Caco-2 (cell line): ENCODE data around the gene IFT81. TPM values are rescaled to one million over a fixed set of nuclear protein-coding genes. Genes with fewer than 3 reads are reported as not detected.
A peak's percentile ranks its signal among the peaks of the same experiment; 100 is the strongest.

Experiments used
- BruUV-seq: library from RNA; stranded (reverse); fragments of 400-500 nt; replicated peaks from 2 replicates; lab custom pipeline; 2021; lab: Mats Ljungman, UMichigan
- CTCF ChIA-PET: fragments of 300-600 bp; sonication (Branson Sonifier 250); formaldehyde crosslinking; loops from one replicate; lab custom pipeline; 2022; ENCODE audit warnings: antibody characterized with exemption; lab: Charles Lee
- POLR2A ChIA-PET: fragments of 300-600 bp; sonication (Branson Sonifier 250); formaldehyde crosslinking; loops from one replicate; lab custom pipeline; 2022; ENCODE audit warnings: antibody characterized with exemption; lab: Charles Lee
- DNase-seq, 2 experiments: peaks; one replicate each; pipeline versions ENCODE4 v3.0.0 to v3.0.0-alpha.2; 2020 to 2022
- H3K27me3 ChIP-seq: replicated peaks from 2 replicates; pipeline ENCODE4 v1.6.0; 2011; ENCODE audit warnings: low read length; ENCODE audit not compliant: control insufficient read depth, insufficient read depth
- H3K36me3 ChIP-seq: 2 replicates; pipeline ENCODE4 v1.5.1; 2011; ENCODE audit warnings: low read length; ENCODE audit not compliant: control insufficient read depth, insufficient read depth
- H3K4me1 ChIP-seq: fragments of 250-450 bp; sonication (Bioruptor Pico); 2 replicates; pipeline ENCODE4 v1.5.1; 2020; ENCODE audit warnings: mild to moderate bottlenecking
- H3K4me3 ChIP-seq: 2 replicates; pipeline ENCODE4 v1.5.1; 2011; ENCODE audit warnings: low read depth, mild to moderate bottlenecking, control low read depth, low read length
- H3K9me3 ChIP-seq: fragments of 250-450 bp; sonication (Bioruptor Pico); 2 replicates; pipeline ENCODE4 v1.5.1; 2020; ENCODE audit warnings: mild to moderate bottlenecking, moderate library complexity
- H3K27ac Mint-ChIP-seq: one replicate; pipeline ENCODE4 v1.8.0; 2022; ENCODE audit warnings: mixed read lengths; ENCODE audit not compliant: unreplicated experiment
- H3K27me3 Mint-ChIP-seq: one replicate; pipeline ENCODE4 v1.8.0; 2022; ENCODE audit warnings: mixed read lengths; ENCODE audit not compliant: insufficient read depth, unreplicated experiment
- H3K36me3 Mint-ChIP-seq: one replicate; pipeline ENCODE4 v1.8.0; 2022; ENCODE audit warnings: mild to moderate bottlenecking, mixed read lengths; ENCODE audit not compliant: insufficient read depth, unreplicated experiment
- H3K4me1 Mint-ChIP-seq: one replicate; pipeline ENCODE4 v1.8.0; 2022; ENCODE audit warnings: low read depth, mixed read lengths; ENCODE audit not compliant: unreplicated experiment
- H3K4me3 Mint-ChIP-seq: one replicate; pipeline ENCODE4 v1.8.0; 2022; ENCODE audit warnings: mild to moderate bottlenecking, moderate library complexity, mixed read lengths; ENCODE audit not compliant: unreplicated experiment
- H3K9me3 Mint-ChIP-seq: one replicate; pipeline ENCODE4 v1.8.0; 2022; ENCODE audit warnings: mixed read lengths; ENCODE audit not compliant: unreplicated experiment
- CTCF ChIP-seq, 2 experiments: fragments of 200-600 bp in 1 of 2; IDR thresholded peaks; 1 replicate in 1 of 2; 2 replicates in 1 of 2; pipeline versions ENCODE4 v1.5.1 to v1.8.0; 2011 to 2022; ENCODE audit warnings: antibody characterized with exemption in 1 of 2, control low read depth in 1 of 2, inconsistent platforms in 1 of 2, low read depth in 1 of 2, low read length in 1 of 2, mild to moderate bottlenecking in 1 of 2, moderate library complexity in 1 of 2; ENCODE audit not compliant: insufficient read depth in 1 of 2, severe bottlenecking in 1 of 2, unreplicated experiment in 1 of 2
- intact Hi-C: fragments of 100-400 bp; cut with micrococcal nuclease; formaldehyde crosslinking; loops from one replicate; pipeline ENCODE4 v1.10.0; 2022; ENCODE audit not compliant: unreplicated experiment
- total RNA-seq: library from RNA; stranded (reverse); gene quantifications from 2 replicates; pipeline ENCODE4 v1.2.3, GENCODE V29; 2022

IFT81 gene
- total RNA-seq, 1 experiment from 2014 or later, result 5.9 TPM

- Histone ChIP-seq H3K4me3 (no peak overlapping the region), H3K4me1 (peaks cover 11% of the 10 kb centered on the region; the same call in 1 of the 2 replicates), H3K27me3 (no peaks in the 10 kb centered on the region), H3K36me3 (no peaks in the 10 kb centered on the region), H3K9me3 (no peaks in the 10 kb centered on the region)
- CTCF ChIA-PET, result no interaction called here
- H3K27ac Mint-ChIP-seq, result peak overlapping the region; percentile 66
- no peak for TF ChIP-seq CTCF (IDR thresholded peaks at IDR 0.05; ENCODE audit: insufficient read depth in 1 of 2, low read depth in 1 of 2, low read length in 1 of 2, severe bottlenecking in 1 of 2, unreplicated experiment in 1 of 2)
- H3K4me1 Mint-ChIP-seq, result no peaks in the 10 kb centered on the region
- no peak overlapping the region for H3K4me3 Mint-ChIP-seq
- no TSS peak for BruUV-seq
- POLR2A ChIA-PET, result no interaction called here
- H3K36me3 Mint-ChIP-seq, result no peaks in the 10 kb centered on the region
- DNase-seq, result peak in 1 of 2 experiments; percentile 29
- H3K27me3 Mint-ChIP-seq, result no peaks in the 10 kb centered on the region
- no peaks in the 10 kb centered on the region for H3K9me3 Mint-ChIP-seq
- intact Hi-C loops, result no loop called here
Measured at GRCh38 chr12:110256780-110257431, 132.7 kb downstream of the IFT81 start.

GRCh38 chr12:110258466-110258865 is 134.3 kb downstream of the IFT81 start:
- CTCF ChIA-PET, result no interaction called here
- DNase-seq, result no peak
- intact Hi-C loops, result no loop called here
- Histone ChIP-seq H3K4me3 (no peak overlapping the region), H3K9me3 (no peaks in the 10 kb centered on the region), H3K36me3 (no peaks in the 10 kb centered on the region), H3K27me3 (no peaks in the 10 kb centered on the region), H3K4me1 (peaks cover 10% of the 10 kb centered on the region; the same call in 1 of the 2 replicates)
- no peaks in the 10 kb centered on the region for H3K27me3 Mint-ChIP-seq
- no peaks in the 10 kb centered on the region for H3K4me1 Mint-ChIP-seq
- H3K9me3 Mint-ChIP-seq, result no peaks in the 10 kb centered on the region
- POLR2A ChIA-PET, result no interaction called here
- H3K36me3 Mint-ChIP-seq, result no peaks in the 10 kb centered on the region
- H3K4me3 Mint-ChIP-seq, result no peak overlapping the region
- H3K27ac Mint-ChIP-seq, result no peak overlapping the region
- TF ChIP-seq CTCF (IDR thresholded peaks at IDR 0.05; ENCODE audit: insufficient read depth in 1 of 2, low read depth in 1 of 2, low read length in 1 of 2, severe bottlenecking in 1 of 2, unreplicated experiment in 1 of 2), result no peak
- BruUV-seq, result no TSS peak

GRCh38 chr12:110262442-110263388 is 138.6 kb downstream of the IFT81 start:
- CTCF ChIA-PET, result no interaction called here
- no peak overlapping the region for H3K4me3 ChIP-seq

More at GRCh38 chr12:110262442-110263388, 138.6 kb downstream of the IFT81 start:
- POLR2A ChIA-PET, result no interaction called here
- H3K9me3 Mint-ChIP-seq, result no peaks in the 10 kb centered on the region
- no TSS peak for BruUV-seq
- no peak overlapping the region for H3K4me3 Mint-ChIP-seq
- Histone ChIP-seq H3K27me3 (no peaks in the 10 kb centered on the region), H3K36me3 (no peaks in the 10 kb centered on the region), H3K9me3 (no peaks in the 10 kb centered on the region), H3K4me1 (0 out of 2 replicates have a peak, but pooled peaks cover 4% of the 10 kb centered on the region)
- H3K27ac Mint-ChIP-seq, result no peak overlapping the region
- no peak for TF ChIP-seq CTCF (IDR thresholded peaks at IDR 0.05; ENCODE audit: insufficient read depth in 1 of 2, low read depth in 1 of 2, low read length in 1 of 2, severe bottlenecking in 1 of 2, unreplicated experiment in 1 of 2)
- no peaks in the 10 kb centered on the region for H3K27me3 Mint-ChIP-seq
- no peaks in the 10 kb centered on the region for H3K4me1 Mint-ChIP-seq
- peak in 1 of 2 experiments; percentile 16 for DNase-seq
- intact Hi-C loops, result no loop called here
- no peaks in the 10 kb centered on the region for H3K36me3 Mint-ChIP-seq
